Astrocyte (in vitro differentiated cells and primary cell): ENCODE measurements around the gene LEMD2. TPM values are rescaled to one million over a fixed set of nuclear protein-coding genes. Genes with fewer than 3 reads are reported as not detected.

Source experiments
- DNase-seq: peaks from one replicate; pipeline ENCODE4 v3.0.0-alpha.2; 2010; ENCODE audit warnings: low read depth
- FAIRE-seq: peaks from 2 replicates; lab custom pipeline; 2011; peaks lifted over from hg19 to GRCh38; lab: Jason Lieb, UNC
- H2AFZ ChIP-seq: 2 replicates; pipeline ENCODE4 v1.6.0; 2012; ENCODE audit warnings: low read depth, low read length, inconsistent platforms
- H3K27ac ChIP-seq: 2 replicates; pipeline ENCODE4 v1.5.1; 2011; ENCODE audit warnings: low read depth, low read length, inconsistent platforms
- H3K27me3 ChIP-seq: 2 replicates; pipeline ENCODE4 v1.6.0; 2011; ENCODE audit warnings: low read length, inconsistent platforms; ENCODE audit not compliant: insufficient read depth
- H3K36me3 ChIP-seq: 2 replicates; pipeline ENCODE4 v1.5.1; 2011; ENCODE audit warnings: low read length, inconsistent platforms; ENCODE audit not compliant: insufficient read depth
- H3K4me1 ChIP-seq: 2 replicates; pipeline ENCODE4 v1.5.1; 2011; ENCODE audit warnings: low read length, inconsistent platforms; ENCODE audit not compliant: insufficient read depth
- H3K4me2 ChIP-seq: 2 replicates; pipeline ENCODE4 v1.6.0; 2012; ENCODE audit warnings: low read length, inconsistent platforms
- H3K4me3 ChIP-seq: 2 replicates; pipeline ENCODE4 v1.5.1; 2011; ENCODE audit warnings: low read depth, mild to moderate bottlenecking, low read length, inconsistent platforms; ENCODE audit not compliant: insufficient read depth
- H3K79me2 ChIP-seq: 2 replicates; pipeline ENCODE4 v1.6.0; 2012; ENCODE audit warnings: mild to moderate bottlenecking, low read length, inconsistent platforms; ENCODE audit not compliant: insufficient read depth
- H3K9ac ChIP-seq: 2 replicates; pipeline ENCODE4 v1.6.0; 2012; ENCODE audit warnings: mild to moderate bottlenecking, low read length, inconsistent platforms
- H3K9me3 ChIP-seq: 2 replicates; pipeline ENCODE4 v1.5.1; 2012; ENCODE audit warnings: low read depth, mild to moderate bottlenecking, low read length, inconsistent platforms; ENCODE audit not compliant: insufficient read depth
- H4K20me1 ChIP-seq: 2 replicates; pipeline ENCODE4 v1.6.0; 2012; ENCODE audit warnings: low read length, inconsistent platforms; ENCODE audit not compliant: insufficient read depth
- H3K27ac Mint-ChIP-seq: one replicate; pipeline ENCODE4 v1.8.0; 2021; ENCODE audit warnings: mild to moderate bottlenecking, mixed read lengths; ENCODE audit not compliant: unreplicated experiment
- H3K27me3 Mint-ChIP-seq: one replicate; pipeline ENCODE4 v1.8.0; 2021; ENCODE audit warnings: low read depth, mixed read lengths; ENCODE audit not compliant: unreplicated experiment
- H3K36me3 Mint-ChIP-seq: one replicate; pipeline ENCODE4 v1.8.0; 2021; ENCODE audit warnings: low read depth, mixed read lengths; ENCODE audit not compliant: unreplicated experiment
- H3K4me1 Mint-ChIP-seq: one replicate; pipeline ENCODE4 v1.8.0; 2021; ENCODE audit warnings: low read depth, mixed read lengths; ENCODE audit not compliant: unreplicated experiment
- H3K4me3 Mint-ChIP-seq: one replicate; pipeline ENCODE4 v1.8.0; 2021; ENCODE audit warnings: mild to moderate bottlenecking, moderate library complexity, mixed read lengths; ENCODE audit not compliant: unreplicated experiment
- H3K9me3 Mint-ChIP-seq: one replicate; pipeline ENCODE4 v1.8.0; 2021; ENCODE audit warnings: mild to moderate bottlenecking, mixed read lengths; ENCODE audit not compliant: unreplicated experiment
- CTCF ChIP-seq: IDR thresholded peaks from 2 replicates; pipeline ENCODE4 v1.5.1; 2011; ENCODE audit warnings: low read depth, mild to moderate bottlenecking, inconsistent platforms, low read length, moderate library complexity; ENCODE audit not compliant: insufficient read depth
- EZH2 ChIP-seq: IDR thresholded peaks from 2 replicates; pipeline ENCODE4 v1.6.1; 2012; ENCODE audit warnings: mild to moderate bottlenecking, low read length, inconsistent platforms; ENCODE audit not compliant: insufficient read depth
- total RNA-seq: library from RNA; stranded (reverse); gene quantifications from 2 replicates; pipeline ENCODE4 v1.2.1, GENCODE V29; 2021

LEMD2 gene
- total RNA-seq, 1 donor from 2014 or later = 62.2 TPM

DNA sequence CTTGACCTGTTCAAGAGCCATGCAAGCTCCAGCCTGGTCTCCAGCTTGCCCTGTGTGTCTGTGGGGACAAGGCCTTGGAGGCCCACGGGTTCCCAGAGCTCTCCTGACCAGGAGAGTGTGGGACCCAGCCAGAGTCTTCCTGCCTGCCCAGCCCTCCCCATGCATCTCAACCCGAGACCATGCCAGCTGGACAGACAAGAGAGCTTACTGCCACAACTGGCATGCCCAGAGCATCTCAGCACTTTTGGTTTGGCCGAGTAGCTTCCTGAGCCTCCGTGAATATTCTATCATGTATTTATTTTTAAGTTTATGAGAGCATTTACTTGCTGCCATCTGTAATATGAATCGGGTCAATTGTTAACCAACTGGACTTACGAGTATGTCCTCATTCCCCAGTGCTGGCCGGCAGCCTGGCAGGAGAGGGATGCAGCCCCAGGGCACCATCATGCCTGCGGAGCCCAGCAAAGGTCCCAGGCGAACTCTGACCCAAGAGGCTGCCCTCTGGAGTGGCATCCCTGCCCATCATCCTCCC, 57.1 kb downstream of the LEMD2 start:
- DNase-seq (no peak), FAIRE-seq (no peak)
- Histone ChIP-seq H3K9me3 (no peaks in the 10 kb centered on the region), H4K20me1 (no peaks in the 10 kb centered on the region), H3K4me1 (no peaks in the 10 kb centered on the region), H3K79me2 (no peaks in the 10 kb centered on the region), H3K9ac (no peak overlapping the region), H3K27me3 (peaks cover 8% of the 10 kb centered on the region), H3K27ac (no peak overlapping the region), H3K36me3 (no peaks in the 10 kb centered on the region), H2AFZ (no peak overlapping the region), H3K4me2 (no peak overlapping the region), H3K4me3 (no peak overlapping the region)
- peaks cover 2% of the 10 kb centered on the region for H3K9me3 Mint-ChIP-seq
- peak overlapping the region; percentile 54 for H3K4me3 Mint-ChIP-seq
- TF ChIP-seq CTCF = no peak
- TF ChIP-seq EZH2 = no peak
- no peaks in the 10 kb centered on the region for H3K36me3 Mint-ChIP-seq
- no peak overlapping the region for H3K27ac Mint-ChIP-seq
- H3K27me3 Mint-ChIP-seq = peaks cover 16% of the 10 kb centered on the region
- H3K4me1 Mint-ChIP-seq = peaks cover 15% of the 10 kb centered on the region

GRCh38 chr6:33731035-33731434, 57.9 kb downstream of the LEMD2 start:
- H3K9me3 Mint-ChIP-seq = peaks cover 2% of the 10 kb centered on the region
- peaks cover 21% of the 10 kb centered on the region for H3K27me3 Mint-ChIP-seq
- Histone ChIP-seq H3K27ac (no peak overlapping the region), H3K4me1 (no peaks in the 10 kb centered on the region), H3K79me2 (no peaks in the 10 kb centered on the region), H4K20me1 (no peaks in the 10 kb centered on the region), H3K9me3 (no peaks in the 10 kb centered on the region), H3K4me2 (no peak overlapping the region), H3K36me3 (no peaks in the 10 kb centered on the region), H3K4me3 (no peak overlapping the region), H3K9ac (no peak overlapping the region), H3K27me3 (peaks cover 8% of the 10 kb centered on the region), H2AFZ (no peak overlapping the region)
- H3K27ac Mint-ChIP-seq = no peak overlapping the region
- peaks cover 15% of the 10 kb centered on the region for H3K4me1 Mint-ChIP-seq
- FAIRE-seq (no peak), DNase-seq (no peak)
- H3K4me3 Mint-ChIP-seq = no peak overlapping the region
- no peaks in the 10 kb centered on the region for H3K36me3 Mint-ChIP-seq
- no peak for TF ChIP-seq EZH2
- no peak for TF ChIP-seq CTCF

DNA sequence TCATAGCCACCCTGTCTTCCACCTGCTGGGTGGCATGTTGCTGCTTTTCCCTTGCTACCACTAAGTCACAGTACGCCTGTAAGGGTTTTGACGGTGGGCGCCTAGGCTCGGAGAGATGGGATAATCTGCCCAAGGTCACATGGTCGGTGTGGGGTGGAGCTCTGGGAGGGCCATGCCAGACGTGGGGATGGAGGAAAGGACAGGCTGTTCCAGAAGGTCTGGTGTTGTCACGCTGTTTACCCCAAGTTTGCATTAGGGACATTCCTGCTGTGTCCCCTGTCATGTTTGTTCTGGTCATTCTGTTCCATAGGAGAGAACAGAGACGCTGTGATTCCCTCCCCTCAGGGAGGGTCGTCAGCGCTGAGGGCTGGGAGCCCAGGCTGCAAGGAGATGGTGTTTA, 58.3 kb downstream of the LEMD2 start:
- Mint-ChIP-seq H3K36me3 (no peaks in the 10 kb centered on the region), H3K4me3 (no peak overlapping the region), H3K27ac (no peak overlapping the region), H3K27me3 (peaks cover 21% of the 10 kb centered on the region), H3K4me1 (peaks cover 15% of the 10 kb centered on the region), H3K9me3 (peaks cover 2% of the 10 kb centered on the region)
- Histone ChIP-seq H3K27me3 (peaks cover 12% of the 10 kb centered on the region), H4K20me1 (no peaks in the 10 kb centered on the region), H3K79me2 (no peaks in the 10 kb centered on the region), H2AFZ (no peak overlapping the region), H3K27ac (no peak overlapping the region), H3K9me3 (no peaks in the 10 kb centered on the region), H3K4me2 (no peak overlapping the region), H3K4me1 (no peaks in the 10 kb centered on the region), H3K9ac (no peak overlapping the region), H3K4me3 (no peak overlapping the region), H3K36me3 (no peaks in the 10 kb centered on the region)
- no peak for DNase-seq
- FAIRE-seq = no peak
- no peak for TF ChIP-seq EZH2
- no peak for TF ChIP-seq CTCF
